Fibroblast of lung (primary cell): ENCODE data around the gene CALR3.

Experiments
- CTCF ChIP-seq, 2 donors: IDR thresholded peaks in 1 of 2; conservative IDR thresholded peaks in 1 of 2; 1 replicate in 1 of 2; 2 replicates in 1 of 2; pipeline ENCODE4 v1.5.1; 2011 to 2012; ENCODE audit warnings: low read length in 2 of 2, control low read depth in 1 of 2, inconsistent platforms in 1 of 2, low read depth in 1 of 2, mild to moderate bottlenecking in 1 of 2
- EZH2 ChIP-seq: IDR thresholded peaks from 2 replicates; pipeline ENCODE4 v1.5.1; 2012; ENCODE audit warnings: low read length, control low read depth, mild to moderate bottlenecking; ENCODE audit errors: missing control alignments

GRCh38 chr19:16518483-16519229 lies 22.7 kb upstream of the CALR3 start:
- TF ChIP-seq CTCF (conservative IDR thresholded peaks at IDR 0.05 in 1 of 2, IDR thresholded peaks at IDR 0.05 in 1 of 2; ENCODE audit: low read depth in 1 of 2, low read length in 2 of 2) (peak in 1 of 2 donors; percentile 6), EZH2 (no peak)
